Mesenchymal stem cell (in vitro differentiated cells and primary cell): ENCODE measurements around the gene B3GLCT.

Experiments used
- DNase-seq: peaks from one replicate; pipeline ENCODE4 v3.0.0-alpha.2; 2013
- H2AFZ ChIP-seq: one replicate; pipeline ENCODE4 v1.6.1; 2013; ENCODE audit warnings: low read depth, mild to moderate bottlenecking, control low read depth, inconsistent platforms, low read length, moderate library complexity
- H2AK5ac ChIP-seq: 2 replicates; pipeline ENCODE4 v1.6.1; 2013; ENCODE audit warnings: low read length, moderate library complexity, mild to moderate bottlenecking, inconsistent platforms; ENCODE audit not compliant: severe bottlenecking
- H2BK120ac ChIP-seq: one replicate; pipeline ENCODE4 v1.6.1; 2013; ENCODE audit warnings: low read depth, mild to moderate bottlenecking, inconsistent platforms, low read length, moderate library complexity
- H2BK12ac ChIP-seq, 2 experiments: one replicate each; pipeline ENCODE4 v1.6.1; 2013; ENCODE audit warnings: inconsistent platforms in 2 of 2, low read length in 2 of 2, mild to moderate bottlenecking in 2 of 2, moderate library complexity in 2 of 2, control low read depth in 1 of 2
- H2BK15ac ChIP-seq: one replicate; pipeline ENCODE4 v1.6.1; 2013; ENCODE audit warnings: mild to moderate bottlenecking, low read depth, inconsistent platforms; ENCODE audit not compliant: poor library complexity, severe bottlenecking
- H2BK5ac ChIP-seq: 2 replicates; pipeline ENCODE4 v1.6.1; 2013; ENCODE audit warnings: low read depth, mild to moderate bottlenecking, low read length, control low read depth, inconsistent platforms; ENCODE audit not compliant: poor library complexity, severe bottlenecking
- H3K14ac ChIP-seq, 2 experiments: one replicate each; pipeline ENCODE4 v1.6.1; 2013; ENCODE audit warnings: inconsistent platforms in 2 of 2, low read length in 2 of 2, control low read depth in 1 of 2, mild to moderate bottlenecking in 1 of 2, moderate library complexity in 1 of 2
- H3K18ac ChIP-seq, 2 experiments: one replicate each; pipeline ENCODE4 v1.6.1; 2013; ENCODE audit warnings: inconsistent platforms in 2 of 2, low read length in 2 of 2, control low read depth in 1 of 2, low read depth in 1 of 2, mild to moderate bottlenecking in 1 of 2
- H3K23ac ChIP-seq, 2 experiments: one replicate each; pipeline ENCODE4 v1.6.1; 2013; ENCODE audit warnings: inconsistent platforms in 2 of 2, low read length in 2 of 2, mild to moderate bottlenecking in 2 of 2, moderate library complexity in 2 of 2, control low read depth in 1 of 2
- H3K27ac ChIP-seq: 2 replicates; pipeline ENCODE4 v1.5.1; 2013; ENCODE audit warnings: mild to moderate bottlenecking, moderate library complexity, low read length, control low read depth, inconsistent platforms; ENCODE audit not compliant: poor library complexity, severe bottlenecking
- H3K27me3 ChIP-seq, 2 experiments: 2 replicates each; pipeline versions ENCODE4 v1.6.1 to v1.7.0; 2013; ENCODE audit warnings: low read length in 2 of 2, mild to moderate bottlenecking in 2 of 2, moderate library complexity in 2 of 2, control low read depth in 1 of 2, inconsistent platforms in 1 of 2; ENCODE audit not compliant: control insufficient read depth in 1 of 2, insufficient read depth in 1 of 2
- H3K36me3 ChIP-seq, 2 experiments: 2 replicates each; pipeline versions ENCODE4 v1.6.1 to v1.7.0; 2013; ENCODE audit warnings: low read length in 2 of 2, control low read depth in 1 of 2, inconsistent platforms in 1 of 2, low read depth in 1 of 2, mild to moderate bottlenecking in 1 of 2; ENCODE audit not compliant: insufficient read depth in 2 of 2, control insufficient read depth in 1 of 2
- H3K4ac ChIP-seq, 2 experiments: one replicate each; pipeline ENCODE4 v1.6.1; 2013; ENCODE audit warnings: inconsistent platforms in 2 of 2, low read length in 2 of 2, mild to moderate bottlenecking in 2 of 2, moderate library complexity in 2 of 2, control low read depth in 1 of 2, low read depth in 1 of 2
- H3K4me1 ChIP-seq: 2 replicates; pipeline ENCODE4 v1.6.1; 2013; ENCODE audit warnings: low read depth, low read length, control low read depth; ENCODE audit not compliant: control insufficient read depth, insufficient read depth
- H3K4me2 ChIP-seq: 2 replicates; pipeline ENCODE4 v1.6.1; 2013; ENCODE audit warnings: low read length, mild to moderate bottlenecking, inconsistent platforms; ENCODE audit not compliant: poor library complexity, severe bottlenecking
- H3K4me3 ChIP-seq, 2 experiments: 2 replicates each; pipeline versions ENCODE4 v1.5.1 to v1.7.0; 2013; ENCODE audit warnings: low read length in 2 of 2, mild to moderate bottlenecking in 2 of 2, control low read depth in 1 of 2, low read depth in 1 of 2; ENCODE audit not compliant: insufficient read depth in 1 of 2
- H3K79me1 ChIP-seq: replicated peaks from 2 replicates; pipeline ENCODE4 v1.6.1; 2013; ENCODE audit warnings: mild to moderate bottlenecking, control low read depth, low read length, inconsistent platforms; ENCODE audit not compliant: poor library complexity, severe bottlenecking
- H3K9ac ChIP-seq: 2 replicates; pipeline ENCODE4 v1.7.0; 2013; ENCODE audit warnings: mild to moderate bottlenecking, low read length, moderate library complexity
- H3K9me3 ChIP-seq: 2 replicates; pipeline ENCODE4 v1.7.0; 2013; ENCODE audit warnings: mild to moderate bottlenecking, low read length; ENCODE audit not compliant: control insufficient read depth
- H4K8ac ChIP-seq: one replicate; pipeline ENCODE4 v1.6.1; 2013; ENCODE audit warnings: inconsistent platforms, mild to moderate bottlenecking, low read length, moderate library complexity
- H4K91ac ChIP-seq: one replicate; pipeline ENCODE4 v1.6.1; 2013; ENCODE audit warnings: mild to moderate bottlenecking, low read length, inconsistent platforms
- WGBS: methylation state at CpG from one replicate; pipeline ENCODE4 v1.1.7; 2013; ENCODE audit warnings: mixed read lengths; 5-methylcytosine and 5-hydroxymethylcytosine counted together

Gene B3GLCT

GRCh38 chr13:31224963-31225559, 25.3 kb downstream of the B3GLCT start:
- H2AK5ac ChIP-seq = no peak overlapping the region
- no peak overlapping the region for H4K91ac ChIP-seq
- DNase-seq = no peak
- no peaks in the 10 kb centered on the region for H3K27me3 ChIP-seq
- H3K9me3 ChIP-seq = no peaks in the 10 kb centered on the region
- no peaks in the 10 kb centered on the region for H3K4me1 ChIP-seq
- no peak overlapping the region for H4K8ac ChIP-seq
- H2BK15ac ChIP-seq = no peak overlapping the region
- no peaks in the 10 kb centered on the region for H3K79me1 ChIP-seq
- no peak overlapping the region for H3K4me3 ChIP-seq
- H3K4me2 ChIP-seq = no peak overlapping the region
- no peak overlapping the region for H2BK120ac ChIP-seq
- H3K18ac ChIP-seq = no peak overlapping the region
- H2BK12ac ChIP-seq = no peak overlapping the region
- H3K23ac ChIP-seq = no peak overlapping the region
- no peak overlapping the region for H3K27ac ChIP-seq
- H3K14ac ChIP-seq = no peak overlapping the region
- no peaks in the 10 kb centered on the region for H3K36me3 ChIP-seq
- no peak overlapping the region for H3K9ac ChIP-seq
- 59% methylated on average over 2 of the region's 2 CpGs for WGBS
- H2AFZ ChIP-seq = no peak overlapping the region
- H3K4ac ChIP-seq = no peak overlapping the region
- no peak overlapping the region for H2BK5ac ChIP-seq

GRCh38 chr13:31225998-31226675, 26.4 kb downstream of the B3GLCT start:
- Histone ChIP-seq H2BK15ac (no peak overlapping the region), H3K4me2 (no peak overlapping the region), H3K27ac (no peak overlapping the region), H3K9ac (no peak overlapping the region), H4K8ac (no peak overlapping the region), H3K4ac (no peak overlapping the region), H3K23ac (no peak overlapping the region), H3K4me3 (no peak overlapping the region), H2BK120ac (no peak overlapping the region), H3K14ac (no peak overlapping the region), H3K36me3 (no peaks in the 10 kb centered on the region), H2AFZ (no peak overlapping the region), H2BK5ac (no peak overlapping the region), H2AK5ac (no peak overlapping the region), H2BK12ac (no peak overlapping the region), H3K79me1 (no peaks in the 10 kb centered on the region), H3K9me3 (no peaks in the 10 kb centered on the region), H4K91ac (no peak overlapping the region), H3K4me1 (no peaks in the 10 kb centered on the region), H3K18ac (no peak overlapping the region), H3K27me3 (no peaks in the 10 kb centered on the region)
- DNase-seq = no peak
- 77% methylated on average over 8 of the region's 9 CpGs for WGBS

- H2BK5ac ChIP-seq = no peak overlapping the region
- no peak overlapping the region for H2AK5ac ChIP-seq
- no peaks in the 10 kb centered on the region for H3K4me1 ChIP-seq
- no peak overlapping the region for H3K4ac ChIP-seq
- H3K14ac ChIP-seq = no peak overlapping the region
- H2AFZ ChIP-seq = no peak overlapping the region
- no peak for DNase-seq
- no peak overlapping the region for H2BK12ac ChIP-seq
- no peak overlapping the region for H3K4me2 ChIP-seq
- no peak overlapping the region for H2BK120ac ChIP-seq
- H3K36me3 ChIP-seq = no peaks in the 10 kb centered on the region
- H3K18ac ChIP-seq = no peak overlapping the region
- no peaks in the 10 kb centered on the region for H3K79me1 ChIP-seq
- no peak overlapping the region for H3K9ac ChIP-seq
- no peak overlapping the region for H3K23ac ChIP-seq
- H2BK15ac ChIP-seq = no peak overlapping the region
- H3K27ac ChIP-seq = no peak overlapping the region
- H4K8ac ChIP-seq = no peak overlapping the region
- no peak overlapping the region for H4K91ac ChIP-seq
- no peaks in the 10 kb centered on the region for H3K9me3 ChIP-seq
- no peaks in the 10 kb centered on the region for H3K27me3 ChIP-seq
- no peak overlapping the region for H3K4me3 ChIP-seq
Measured at GRCh38 chr13:31227063-31227462, 27.3 kb downstream of the B3GLCT start.

- Histone ChIP-seq H3K4ac (no peak overlapping the region), H3K23ac (no peak overlapping the region)
- WGBS = 96% methylated on average over 8 of the region's 8 CpGs
Measured at GRCh38 chr13:31227870-31228269, 28.1 kb downstream of the B3GLCT start.

More at GRCh38 chr13:31227870-31228269, 28.1 kb downstream of the B3GLCT start:
- H3K18ac ChIP-seq = no peak overlapping the region
- no peaks in the 10 kb centered on the region for H3K36me3 ChIP-seq
- H3K9ac ChIP-seq = no peak overlapping the region
- DNase-seq = no peak
- H3K4me1 ChIP-seq = no peaks in the 10 kb centered on the region
- no peak overlapping the region for H3K4me2 ChIP-seq
- H3K79me1 ChIP-seq = no peaks in the 10 kb centered on the region
- no peak overlapping the region for H3K27ac ChIP-seq
- no peaks in the 10 kb centered on the region for H3K9me3 ChIP-seq
- no peak overlapping the region for H2BK120ac ChIP-seq
- H2BK12ac ChIP-seq = no peak overlapping the region
- H2AK5ac ChIP-seq = no peak overlapping the region
- H4K8ac ChIP-seq = no peak overlapping the region
- H2AFZ ChIP-seq = no peak overlapping the region
- H3K14ac ChIP-seq = no peak overlapping the region
- H4K91ac ChIP-seq = no peak overlapping the region
- H3K27me3 ChIP-seq = no peaks in the 10 kb centered on the region
- H2BK15ac ChIP-seq = no peak overlapping the region
- H3K4me3 ChIP-seq = no peak overlapping the region
- H2BK5ac ChIP-seq = no peak overlapping the region
